Measurements from ENCODE around the gene UBN2. TPM values are rescaled to one million over a fixed set of nuclear protein-coding genes. Genes with fewer than 3 reads are reported as not detected.

Gene UBN2
- total and polyA plus RNA-seq, 2 of the 13 experiments (the other 11 are each of a cell fraction or from before 2014, with no cell fraction given): 5.6 to 5.7 TPM

- TF ChIP-seq ZNF230 (CRISPR knock-in tag; IDR thresholded peaks at IDR 0.05): peak; percentile 52; the same call in 1 of the 2 replicates
- TF ChIP-seq CCDC6 (CRISPR knock-in tag; IDR thresholded peaks at IDR 0.05): peak; percentile 84
- TF ChIP-seq SP140L (CRISPR knock-in tag; IDR thresholded peaks at IDR 0.05; ENCODE audit: borderline replicate concordance): peak; percentile 57; the same call in 1 of the 2 replicates
- TF ChIP-seq ZNF713 (CRISPR knock-in tag; IDR thresholded peaks at IDR 0.05): 0 out of 2 replicates have a peak, but pooled peaks have one; percentile 31
- no peak for TF ChIP-seq ZNF432 (CRISPR knock-in tag; IDR thresholded peaks at IDR 0.05; ENCODE audit: borderline replicate concordance)
- peak; percentile 68 for TF ChIP-seq AGO2 (optimal IDR thresholded peaks at IDR 0.05; ENCODE audit: low read depth, low read length)
- TF ChIP-seq ZNF503 (CRISPR knock-in tag; IDR thresholded peaks at IDR 0.05): peak; percentile 54; the same call in 1 of the 2 replicates
- peak; percentile 64; the same call in 1 of the 2 replicates for TF ChIP-seq PRDM10 (CRISPR knock-in tag; IDR thresholded peaks at IDR 0.05; ENCODE audit: low read depth)
- peak; percentile 99 for TF ChIP-seq SAP130 (CRISPR knock-in tag; IDR thresholded peaks at IDR 0.05; ENCODE audit: low read depth)
- TF ChIP-seq TRAFD1 (CRISPR knock-in tag; IDR thresholded peaks at IDR 0.05; ENCODE audit: borderline replicate concordance): no peak
- TF ChIP-seq MLX (CRISPR knock-in tag; IDR thresholded peaks at IDR 0.05): no peak
- no peak for TF ChIP-seq ONECUT2 (CRISPR knock-in tag; IDR thresholded peaks at IDR 0.05)
- no peak for TF ChIP-seq FUBP1 (CRISPR knock-in tag; IDR thresholded peaks at IDR 0.05; ENCODE audit: borderline replicate concordance)
Measured at GRCh38 chr7:139230774-139231512, at the start of gene UBN2 (continued).
